Vagina (tissue), 2 donors: ENCODE data around the gene ZSWIM3. TPM values are rescaled to one million over a fixed set of nuclear protein-coding genes. Genes with fewer than 3 reads are reported as not detected.
A peak's percentile ranks its signal among the peaks of the same experiment; 100 is the strongest.

ENCODE experiments used
- DNase-seq, 2 donors: peaks; one replicate each; pipeline ENCODE4 v3.0.0-alpha.2; 2017; ENCODE audit errors: extremely low spot score in 2 of 2
- H3K27ac ChIP-seq: fragments of 200-600 bp; sonication (generic); one replicate; pipeline ENCODE4 v1.5.1; 2019
- H3K27me3 ChIP-seq: fragments of 200-600 bp; sonication (generic); one replicate; pipeline ENCODE4 v1.5.1; 2019
- H3K36me3 ChIP-seq, 2 donors: fragments of 200-600 bp; sonication (generic); one replicate each; pipeline ENCODE4 v1.5.1; 2017 to 2019
- H3K4me1 ChIP-seq: fragments of 200-600 bp; sonication (generic); one replicate; pipeline ENCODE4 v1.5.1; 2019
- H3K4me3 ChIP-seq, 2 donors: fragments of 200-600 bp; sonication (generic); 1 replicate in 1 of 2; 2 replicates in 1 of 2; pipeline ENCODE4 v1.5.1; 2016 to 2019
- H3K9me3 ChIP-seq: fragments of 200-600 bp; sonication (generic); one replicate; pipeline ENCODE4 v1.5.1; 2019
- CTCF ChIP-seq, 3 experiments: fragments of 450-650 bp in 2 of 3; fragments of 200-600 bp in 1 of 3; sonication (generic) in 1 of 3; IDR thresholded peaks; one replicate each; pipeline ENCODE4 v1.5.1; 2017 to 2019; ENCODE audit warnings: antibody characterized with exemption in 3 of 3, mild to moderate bottlenecking in 2 of 3, moderate library complexity in 2 of 3
- POLR2A ChIP-seq, 2 donors: fragments of 450-650 bp; IDR thresholded peaks; one replicate each; pipeline ENCODE4 v1.6.1; 2017; ENCODE audit warnings: antibody characterized with exemption in 2 of 2, mild to moderate bottlenecking in 2 of 2, moderate library complexity in 2 of 2
- POLR2AphosphoS5 ChIP-seq, 2 donors: sonication (generic); formaldehyde crosslinking; IDR thresholded peaks; one replicate each; pipeline ENCODE4 v1.9.0; 2017; ENCODE audit warnings: antibody characterized with exemption in 2 of 2, mild to moderate bottlenecking in 2 of 2, low read depth in 1 of 2; ENCODE audit not compliant: insufficient read depth in 1 of 2
- intact Hi-C: fragments of 100-400 bp; cut with DNase I; formaldehyde crosslinking; loops from one replicate; pipeline ENCODE4 v1.15.1; 2023
- total RNA-seq: library from RNA; depleted of rRNA; stranded (reverse); fragments of >200 nt; gene quantifications from one replicate; pipeline ENCODE4 v1.2.3, GENCODE V29; 2016

Gene ZSWIM3
- total RNA-seq, 1 donor from 2014 or later, result 2.9 TPM

- TF ChIP-seq POLR2AphosphoS5 (IDR thresholded peaks at IDR 0.05; ENCODE audit: insufficient read depth in 1 of 2, low read depth in 1 of 2), result no peak
- H3K36me3 ChIP-seq, result peaks cover 0 to 71% of the 10 kb centered on the region in 2 donors
- DNase-seq, result no peak
- no peaks in the 10 kb centered on the region for H3K27me3 ChIP-seq
- peaks cover 53% of the 10 kb centered on the region for H3K4me1 ChIP-seq
- no peak overlapping the region for H3K4me3 ChIP-seq
- intact Hi-C loops, result no loop called here
- no peaks in the 10 kb centered on the region for H3K9me3 ChIP-seq
- peak overlapping the region; percentile 56 for H3K27ac ChIP-seq
Observed at GRCh38 chr20:45842169-45842812, 15.1 kb upstream of the ZSWIM3 start.

GRCh38 chr20:45843506-45843905 lies 13.9 kb upstream of the ZSWIM3 start:
- Histone ChIP-seq H3K36me3 (peaks cover 0 to 72% of the 10 kb centered on the region in 2 donors), H3K27me3 (no peaks in the 10 kb centered on the region), H3K4me1 (peaks cover 47% of the 10 kb centered on the region), H3K9me3 (no peaks in the 10 kb centered on the region), H3K27ac (peak overlapping the region; percentile 56), H3K4me3 (no peak overlapping the region)
- DNase-seq, result no peak
- intact Hi-C loops, result no loop called here
- TF ChIP-seq CTCF (IDR thresholded peaks at IDR 0.05) (no peak), POLR2A (IDR thresholded peaks at IDR 0.05) (no peak), POLR2AphosphoS5 (IDR thresholded peaks at IDR 0.05; ENCODE audit: insufficient read depth in 1 of 2, low read depth in 1 of 2) (peak in 1 of 2 donors; percentile 9)

GRCh38 chr20:45845452-45845851 lies 12.0 kb upstream of the ZSWIM3 start:
- no peak for TF ChIP-seq POLR2AphosphoS5 (IDR thresholded peaks at IDR 0.05; ENCODE audit: insufficient read depth in 1 of 2, low read depth in 1 of 2)
- H3K36me3 ChIP-seq, result peaks cover 0 to 64% of the 10 kb centered on the region in 2 donors
- DNase-seq, result no peak
- no peaks in the 10 kb centered on the region for H3K27me3 ChIP-seq
- H3K9me3 ChIP-seq, result no peaks in the 10 kb centered on the region
- H3K27ac ChIP-seq, result no peak overlapping the region
- H3K4me1 ChIP-seq, result peaks cover 39% of the 10 kb centered on the region
- H3K4me3 ChIP-seq, result no peak overlapping the region
- intact Hi-C loops, result no loop called here

DNA sequence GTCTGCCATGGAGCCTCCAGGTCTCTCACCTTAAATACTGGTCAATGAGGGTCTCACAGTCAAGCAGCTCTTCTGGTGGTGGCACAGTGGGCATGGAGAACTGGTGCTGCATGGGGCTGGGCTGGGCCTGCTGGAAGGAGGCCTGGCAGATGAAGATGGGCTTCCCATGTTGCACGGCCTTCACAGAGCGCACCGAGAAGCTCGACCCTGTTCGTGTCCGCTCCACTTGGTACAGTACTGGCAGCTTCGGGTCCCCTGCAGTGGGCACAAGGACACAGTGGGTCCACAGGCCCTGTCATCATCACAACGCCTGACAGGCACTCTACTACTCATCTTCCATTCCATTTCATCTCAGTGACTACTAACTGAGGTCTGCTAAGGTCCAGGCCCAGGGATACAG lies 9.0 kb upstream of the ZSWIM3 start:
- peaks cover 9% of the 10 kb centered on the region for H3K4me1 ChIP-seq
- no peaks in the 10 kb centered on the region for H3K9me3 ChIP-seq

GRCh38 chr20:45848969-45849582 lies 8.3 kb upstream of the ZSWIM3 start:
- peaks cover 0 to 54% of the 10 kb centered on the region in 2 donors for H3K36me3 ChIP-seq
- DNase-seq, result no peak
- TF ChIP-seq POLR2A (IDR thresholded peaks at IDR 0.05) (no peak), POLR2AphosphoS5 (IDR thresholded peaks at IDR 0.05; ENCODE audit: insufficient read depth in 1 of 2, low read depth in 1 of 2) (no peak), CTCF (IDR thresholded peaks at IDR 0.05) (no peak)
- no peaks in the 10 kb centered on the region for H3K9me3 ChIP-seq
- intact Hi-C loops, result no loop called here
- no peak overlapping the region for H3K27ac ChIP-seq
- H3K4me3 ChIP-seq, result no peak overlapping the region
- no peaks in the 10 kb centered on the region for H3K27me3 ChIP-seq
- peaks cover 7% of the 10 kb centered on the region for H3K4me1 ChIP-seq

More for the DNA sequence above, 9.0 kb upstream of the ZSWIM3 start:
- Histone ChIP-seq H3K27ac (no peak overlapping the region), H3K36me3 (peaks cover 0 to 59% of the 10 kb centered on the region in 2 donors), H3K27me3 (no peaks in the 10 kb centered on the region), H3K4me3 (no peak overlapping the region)
- no peak for DNase-seq
- TF ChIP-seq CTCF (IDR thresholded peaks at IDR 0.05), result no peak
- TF ChIP-seq POLR2AphosphoS5 (IDR thresholded peaks at IDR 0.05; ENCODE audit: insufficient read depth in 1 of 2, low read depth in 1 of 2), result peak in 1 of 2 donors; percentile 19
- intact Hi-C loops, result no loop called here

DNA sequence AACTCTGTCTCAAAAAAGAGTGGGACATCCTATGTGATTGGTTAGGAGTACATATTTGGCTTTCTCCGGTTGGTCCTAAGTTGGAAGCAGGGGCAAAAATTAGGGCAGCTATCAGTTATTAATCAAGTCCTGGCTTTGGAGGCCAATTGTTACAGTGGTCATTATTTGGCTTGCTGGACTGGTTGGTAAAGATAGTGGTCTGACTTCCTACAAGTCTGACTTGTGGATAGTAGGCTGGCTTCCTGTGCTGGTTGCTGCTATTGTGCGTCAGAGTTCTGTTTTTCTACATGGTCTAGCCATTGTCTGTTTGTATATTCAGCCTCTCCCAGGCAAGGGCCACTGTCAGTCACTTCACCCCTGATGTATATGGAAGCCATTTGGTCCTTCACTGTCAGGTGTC lies 7.2 kb upstream of the ZSWIM3 start:
- Histone ChIP-seq H3K27ac (no peak overlapping the region), H3K9me3 (no peaks in the 10 kb centered on the region), H3K36me3 (peaks cover 0 to 48% of the 10 kb centered on the region in 2 donors), H3K4me1 (peaks cover 16% of the 10 kb centered on the region), H3K27me3 (no peaks in the 10 kb centered on the region), H3K4me3 (no peak overlapping the region)
- intact Hi-C loops, result no loop called here
- no peak for DNase-seq
- no peak for TF ChIP-seq POLR2AphosphoS5 (IDR thresholded peaks at IDR 0.05; ENCODE audit: insufficient read depth in 1 of 2, low read depth in 1 of 2)
- no peak for TF ChIP-seq POLR2A (IDR thresholded peaks at IDR 0.05)
- TF ChIP-seq CTCF (IDR thresholded peaks at IDR 0.05), result no peak
